ENCODE data around the gene ADAM23. TPM values are rescaled to one million over a fixed set of nuclear protein-coding genes. Genes with fewer than 3 reads are reported as not detected.
"Not testable (repeated sequence)": the region's sequence is repeated elsewhere in the genome, so short reads cannot be mapped to it uniquely, and the experiment has no call there.

Gene ADAM23
- under 1 TPM; 0.28 to 0.32 TPM for total RNA-seq

GRCh38 chr2:206442833-206443734, at the start of gene ADAM23:
Gene ADAM23, plus strand, starts transcription at chr2:206443532. Its CDS starts 335 bp downstream, at chr2:206443867.
- CTCF ChIA-PET: no interaction called here
- peak; percentile 57 for DNase-seq
- H3K27ac Mint-ChIP-seq: no peak within 1 kb of the TSS
- H3K36me3 Mint-ChIP-seq: peaks cover 2% of the 10 kb centered on the region
- H3K4me1 Mint-ChIP-seq: peaks cover 12% of the 10 kb centered on the region
- ATAC-seq: peak; percentile 73
- H3K27me3 Mint-ChIP-seq: peaks cover 76% of the 10 kb centered on the region
- no peaks in the 10 kb centered on the region for H3K9me3 Mint-ChIP-seq (ENCODE audit: low read depth)
- H3K4me3 Mint-ChIP-seq: peak within 1 kb of the TSS; percentile 64

- Mint-ChIP-seq H3K27me3 (peaks cover 4% of the 10 kb centered on the region), H3K36me3 (no peaks in the 10 kb centered on the region), H3K4me3 (no peak overlapping the region), H3K27ac (no peak overlapping the region), H3K9me3 (ENCODE audit: low read depth) (peaks cover 3% of the 10 kb centered on the region), H3K4me1 (no peaks in the 10 kb centered on the region)
- ATAC-seq (no peak), DNase-seq (no peak)
- CTCF ChIA-PET: no interaction called here
Observed at GRCh38 chr2:206396211-206396610, 47.1 kb upstream of the ADAM23 start.

DNA sequence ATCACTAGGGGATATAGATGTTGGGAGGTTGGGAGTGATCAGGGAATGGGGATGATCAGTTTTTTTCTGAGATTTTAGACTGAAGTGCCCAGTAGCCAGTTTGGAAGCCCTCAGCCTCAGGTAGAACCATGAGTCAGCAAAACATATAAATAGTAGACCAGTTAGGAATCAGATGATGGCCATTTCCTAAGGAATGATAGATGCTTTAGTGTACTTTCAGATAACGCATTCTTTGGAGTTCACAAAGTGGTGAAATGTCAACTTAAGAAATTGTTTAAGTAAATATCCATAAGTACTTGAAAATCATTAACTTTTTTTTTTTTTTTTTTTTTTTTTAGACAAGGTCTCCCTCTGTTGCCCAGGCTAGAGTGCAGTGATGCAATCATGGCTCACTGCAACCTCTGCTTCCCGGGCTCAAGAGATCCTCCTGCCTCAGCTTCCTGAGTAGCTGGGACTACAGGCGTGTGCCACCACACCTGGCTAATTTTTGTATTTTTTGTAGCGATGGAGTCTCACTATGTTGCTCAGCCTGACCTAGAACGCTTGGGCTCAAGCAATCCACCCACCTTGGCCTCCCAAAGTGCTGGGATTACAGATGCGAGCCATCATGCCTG, 40.3 kb upstream of the ADAM23 start:
- H3K36me3 Mint-ChIP-seq; H3K9me3 Mint-ChIP-seq (ENCODE audit: low read depth); H3K27ac Mint-ChIP-seq; H3K4me1 Mint-ChIP-seq; CTCF ChIA-PET; H3K27me3 Mint-ChIP-seq; DNase-seq; H3K4me3 Mint-ChIP-seq; ATAC-seq: not testable (repeated sequence)

GRCh38 chr2:206408323-206409320, 34.7 kb upstream of the ADAM23 start:
- DNase-seq (no peak), ATAC-seq (no peak)
- Mint-ChIP-seq H3K4me3 (no peak overlapping the region), H3K36me3 (no peaks in the 10 kb centered on the region), H3K4me1 (no peaks in the 10 kb centered on the region), H3K9me3 (ENCODE audit: low read depth) (no peaks in the 10 kb centered on the region), H3K27me3 (peaks cover 8% of the 10 kb centered on the region), H3K27ac (no peak overlapping the region)
- CTCF ChIA-PET: no interaction called here

DNA sequence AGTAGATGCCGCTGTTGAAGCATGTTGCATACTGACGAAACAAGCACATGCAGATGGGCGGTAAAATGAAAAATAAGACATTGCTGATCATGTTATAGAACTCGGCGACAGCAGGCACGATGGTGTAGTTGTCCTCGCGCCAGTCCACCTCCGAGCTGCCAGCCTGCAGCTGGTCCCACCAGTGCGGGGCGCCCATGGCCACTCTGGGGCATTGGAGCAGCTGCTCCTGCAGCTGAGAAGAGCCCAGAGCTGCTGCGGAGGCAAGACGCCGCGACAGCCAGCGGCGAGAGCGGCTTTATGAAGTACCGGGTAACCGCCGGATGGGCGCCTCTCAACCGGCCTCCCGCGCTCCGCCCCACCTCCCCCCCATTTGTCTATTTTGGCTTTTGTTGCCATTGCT, 32.6 kb upstream of the ADAM23 start:
- H3K4me3 Mint-ChIP-seq: no peak overlapping the region
- H3K27me3 Mint-ChIP-seq: peaks cover 8% of the 10 kb centered on the region
- no peaks in the 10 kb centered on the region for H3K9me3 Mint-ChIP-seq (ENCODE audit: low read depth)
- no peak overlapping the region for H3K27ac Mint-ChIP-seq
- ATAC-seq (no peak), DNase-seq (no peak)
- no peaks in the 10 kb centered on the region for H3K4me1 Mint-ChIP-seq
- H3K36me3 Mint-ChIP-seq: no peaks in the 10 kb centered on the region
- CTCF ChIA-PET: no interaction called here

- no peak for DNase-seq
- Mint-ChIP-seq H3K4me1 (no peaks in the 10 kb centered on the region), H3K27ac (no peak overlapping the region), H3K4me3 (no peak overlapping the region), H3K9me3 (ENCODE audit: low read depth) (peaks cover 2% of the 10 kb centered on the region), H3K36me3 (no peaks in the 10 kb centered on the region), H3K27me3 (peaks cover 8% of the 10 kb centered on the region)
- no peak for ATAC-seq
- CTCF ChIA-PET: no interaction called here
Observed at GRCh38 chr2:206415618-206416243, 27.6 kb upstream of the ADAM23 start.

- DNase-seq (no peak), ATAC-seq (no peak)
- Mint-ChIP-seq H3K27ac (no peak overlapping the region), H3K36me3 (no peaks in the 10 kb centered on the region), H3K27me3 (no peaks in the 10 kb centered on the region), H3K4me1 (no peaks in the 10 kb centered on the region), H3K4me3 (no peak overlapping the region), H3K9me3 (ENCODE audit: low read depth) (peaks cover 2% of the 10 kb centered on the region)
- CTCF ChIA-PET: no interaction called here
Observed at GRCh38 chr2:206418968-206419367, 24.4 kb upstream of the ADAM23 start.

- no peaks in the 10 kb centered on the region for H3K4me1 Mint-ChIP-seq
- DNase-seq (no peak), ATAC-seq (no peak)
- peaks cover 2% of the 10 kb centered on the region for H3K9me3 Mint-ChIP-seq (ENCODE audit: low read depth)
- CTCF ChIA-PET: no interaction called here
- no peak overlapping the region for H3K4me3 Mint-ChIP-seq
- H3K27ac Mint-ChIP-seq: no peak overlapping the region
- H3K36me3 Mint-ChIP-seq: no peaks in the 10 kb centered on the region
- peaks cover 2% of the 10 kb centered on the region for H3K27me3 Mint-ChIP-seq
Observed at GRCh38 chr2:206420721-206421120, 22.6 kb upstream of the ADAM23 start.

GRCh38 chr2:206422493-206422892, 20.8 kb upstream of the ADAM23 start:
- ATAC-seq (no peak), DNase-seq (no peak)
- Mint-ChIP-seq H3K4me1 (no peaks in the 10 kb centered on the region), H3K9me3 (ENCODE audit: low read depth) (peaks cover 6% of the 10 kb centered on the region), H3K27ac (no peak overlapping the region), H3K4me3 (no peak overlapping the region), H3K27me3 (peaks cover 2% of the 10 kb centered on the region), H3K36me3 (no peaks in the 10 kb centered on the region)
- CTCF ChIA-PET: no interaction called here

DNA sequence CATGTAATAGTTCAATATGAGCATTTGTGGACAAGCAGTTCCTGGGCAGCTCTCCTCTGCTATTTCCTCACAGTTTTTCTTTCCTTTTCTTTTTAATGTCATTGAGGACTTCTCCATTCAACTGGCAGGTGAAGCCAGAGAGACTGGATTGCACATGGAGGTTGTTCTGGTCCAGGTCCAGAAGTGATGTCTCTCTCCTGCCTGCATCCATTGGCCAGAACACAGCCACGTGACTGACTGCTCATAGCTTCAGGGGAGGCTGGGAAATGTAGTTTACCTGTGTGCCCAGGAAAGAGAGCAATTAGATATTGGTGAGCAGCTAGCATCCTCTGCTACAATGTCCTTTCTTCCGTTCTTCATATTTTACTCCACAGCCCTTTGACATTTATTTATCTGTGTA, 20.2 kb upstream of the ADAM23 start:
- CTCF ChIA-PET: no interaction called here
- Mint-ChIP-seq H3K36me3 (no peaks in the 10 kb centered on the region), H3K4me3 (no peak overlapping the region), H3K4me1 (no peaks in the 10 kb centered on the region), H3K9me3 (ENCODE audit: low read depth) (peaks cover 6% of the 10 kb centered on the region), H3K27ac (no peak overlapping the region), H3K27me3 (peaks cover 5% of the 10 kb centered on the region)
- ATAC-seq (no peak), DNase-seq (no peak)

DNA sequence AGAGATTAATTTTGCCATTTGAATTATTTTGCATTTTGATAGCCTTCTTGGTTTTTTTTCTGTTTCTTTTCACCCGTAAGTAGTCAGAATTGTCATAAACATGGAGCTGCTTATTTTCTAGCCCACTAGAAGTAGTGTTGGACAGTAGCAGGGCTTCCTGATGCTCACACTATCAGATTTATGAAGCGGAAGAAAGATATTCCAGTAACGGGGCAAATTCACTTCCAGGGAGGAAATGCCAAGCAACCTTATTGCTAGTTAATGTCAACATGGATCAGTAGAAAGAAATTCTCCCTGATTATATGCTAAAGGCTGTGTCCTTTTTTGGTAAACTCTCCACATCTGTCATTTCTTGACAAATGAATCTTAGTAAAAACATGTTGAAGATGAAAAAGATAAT, 19.2 kb upstream of the ADAM23 start:
- DNase-seq (no peak), ATAC-seq (no peak)
- CTCF ChIA-PET: no interaction called here
- H3K4me1 Mint-ChIP-seq: no peaks in the 10 kb centered on the region
- H3K4me3 Mint-ChIP-seq: no peak overlapping the region
- peaks cover 3% of the 10 kb centered on the region for H3K9me3 Mint-ChIP-seq (ENCODE audit: low read depth)
- H3K36me3 Mint-ChIP-seq: no peaks in the 10 kb centered on the region
- H3K27ac Mint-ChIP-seq: no peak overlapping the region
- peaks cover 5% of the 10 kb centered on the region for H3K27me3 Mint-ChIP-seq

DNA sequence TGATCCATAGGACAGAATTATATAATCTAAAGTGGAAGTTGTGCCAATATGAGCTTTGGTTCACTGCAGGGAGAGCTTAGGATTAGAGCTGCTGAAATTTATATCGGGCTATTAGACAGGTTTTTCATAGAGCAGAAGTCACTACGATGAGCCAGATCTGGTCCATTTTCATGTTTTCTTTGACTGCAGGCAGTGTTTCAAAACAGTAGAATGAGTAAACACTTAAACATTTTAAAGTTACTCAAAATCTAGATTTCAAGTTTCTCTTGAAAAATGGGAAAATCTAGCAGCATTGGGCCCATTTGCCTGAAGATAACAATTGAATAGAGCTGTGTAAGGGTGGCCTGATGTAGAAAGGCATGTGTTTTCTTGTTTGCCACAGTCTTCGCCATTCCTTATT, 14.5 kb upstream of the ADAM23 start:
- Mint-ChIP-seq H3K27me3 (peaks cover 11% of the 10 kb centered on the region), H3K4me3 (no peak overlapping the region), H3K9me3 (ENCODE audit: low read depth) (peaks cover 3% of the 10 kb centered on the region), H3K27ac (no peak overlapping the region), H3K4me1 (no peaks in the 10 kb centered on the region), H3K36me3 (no peaks in the 10 kb centered on the region)
- no peak for DNase-seq
- no peak for ATAC-seq
- CTCF ChIA-PET: no interaction called here

DNA sequence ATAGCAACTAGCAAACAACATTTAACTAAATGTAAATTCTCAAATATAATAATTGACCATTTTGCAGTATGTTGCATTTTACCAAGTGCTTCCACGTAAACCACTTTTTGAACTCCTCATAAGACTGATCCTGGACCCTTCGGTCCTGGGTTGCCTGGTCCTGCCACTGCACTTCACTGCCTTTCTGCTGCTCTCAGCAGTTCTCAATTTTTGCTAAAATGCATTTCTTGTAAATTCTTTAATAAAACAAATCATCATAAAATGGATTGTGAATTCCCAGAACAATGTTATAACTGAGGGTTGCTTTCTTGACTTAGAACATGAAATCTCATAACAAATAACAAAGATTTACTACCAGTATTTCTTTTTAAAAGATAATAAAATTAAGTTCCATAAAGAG, 12.9 kb upstream of the ADAM23 start:
- ATAC-seq (no peak), DNase-seq (no peak)
- CTCF ChIA-PET: no interaction called here
- peaks cover 3% of the 10 kb centered on the region for H3K9me3 Mint-ChIP-seq (ENCODE audit: low read depth)
- peaks cover 12% of the 10 kb centered on the region for H3K27me3 Mint-ChIP-seq
- no peak overlapping the region for H3K27ac Mint-ChIP-seq
- H3K36me3 Mint-ChIP-seq: no peaks in the 10 kb centered on the region
- no peak overlapping the region for H3K4me3 Mint-ChIP-seq
- no peaks in the 10 kb centered on the region for H3K4me1 Mint-ChIP-seq
